GDM1 (cell line): ENCODE results near the gene RASGRP4.

Source experiments
- DNase-seq: peaks from one replicate; lab custom pipeline; 2025; lab: John Stamatoyannopoulos, UW

The RASGRP4 gene

GRCh38 chr19:38389101-38389925, 36.7 kb downstream of the RASGRP4 start:
- no peak for DNase-seq

GRCh38 chr19:38388349-38389100, 37.5 kb downstream of the RASGRP4 start, which contains the start of gene SPRED3:
TSS of gene SPRED3 (plus strand) at chr19:38388697. CDS start at chr19:38390303, 1,606 bp downstream.
- DNase-seq = no peak

GRCh38 chr19:38387550-38388348, 38.3 kb downstream of the RASGRP4 start, which contains the start of gene GGN:
TSS of gene GGN (minus strand) at chr19:38388034. CDS start at chr19:38387261, 773 bp downstream.
- DNase-seq = peak; percentile 76

DNA sequence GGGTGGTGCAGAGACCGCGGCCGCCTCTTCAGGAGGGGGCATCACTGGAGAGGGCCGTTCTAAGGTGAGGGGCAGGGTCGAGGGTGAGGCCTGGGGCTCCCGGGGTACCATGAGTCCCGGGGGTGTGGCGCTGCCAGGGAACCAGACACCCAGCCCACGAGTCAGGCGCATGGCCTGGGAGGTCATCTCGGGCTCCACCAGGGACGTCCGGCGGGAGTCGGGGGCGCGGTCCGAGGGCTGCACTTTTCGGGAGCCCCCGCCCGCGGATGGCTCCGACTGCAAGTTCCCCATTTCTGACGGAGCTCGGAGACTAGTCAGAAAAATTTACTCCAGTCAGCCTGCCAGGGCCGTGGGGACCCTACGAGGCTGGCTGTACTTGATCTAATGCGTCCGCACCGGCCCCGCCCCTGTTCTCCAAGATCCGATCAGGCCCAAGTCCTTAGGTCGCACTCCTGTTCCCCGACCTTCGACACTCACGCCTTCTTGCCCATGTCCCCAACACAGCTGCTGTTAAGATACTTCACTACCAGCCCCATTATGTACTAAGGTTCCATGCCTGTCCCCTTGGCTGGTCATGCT, 39.0 kb downstream of the RASGRP4 start:
- peak; percentile 43 for DNase-seq

- no peak for DNase-seq
Observed at GRCh38 chr19:38386300-38386970, 39.6 kb downstream of the RASGRP4 start.

DNA sequence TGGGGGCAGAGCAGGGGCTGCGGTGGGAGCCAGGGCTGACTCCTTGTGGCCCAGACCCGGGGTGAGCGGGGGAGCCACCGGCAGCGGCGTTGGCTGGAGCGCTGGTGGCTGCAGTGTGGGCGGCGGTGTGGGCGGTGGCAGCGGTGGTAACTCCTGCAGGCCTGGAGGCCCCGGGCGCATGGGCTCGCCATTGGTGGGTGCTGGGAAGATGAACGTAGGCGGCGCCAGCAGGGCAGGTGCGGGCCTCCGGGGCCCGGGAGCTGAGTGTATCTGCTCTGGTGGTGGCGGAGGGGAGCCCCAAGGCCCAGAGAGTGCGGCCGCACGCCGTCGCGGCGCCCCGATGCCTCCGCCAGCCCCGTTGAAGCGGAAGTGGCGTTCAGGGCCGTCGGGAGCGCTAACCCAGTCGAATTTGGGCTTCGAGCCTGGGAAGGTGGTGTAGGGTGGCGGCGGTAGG, 40.2 kb downstream of the RASGRP4 start:
- no peak for DNase-seq

- no peak for DNase-seq
Observed at GRCh38 chr19:38385057-38385803, 40.8 kb downstream of the RASGRP4 start.

- DNase-seq = no peak
Observed at GRCh38 chr19:38384209-38385027, 41.6 kb downstream of the RASGRP4 start.

DNA sequence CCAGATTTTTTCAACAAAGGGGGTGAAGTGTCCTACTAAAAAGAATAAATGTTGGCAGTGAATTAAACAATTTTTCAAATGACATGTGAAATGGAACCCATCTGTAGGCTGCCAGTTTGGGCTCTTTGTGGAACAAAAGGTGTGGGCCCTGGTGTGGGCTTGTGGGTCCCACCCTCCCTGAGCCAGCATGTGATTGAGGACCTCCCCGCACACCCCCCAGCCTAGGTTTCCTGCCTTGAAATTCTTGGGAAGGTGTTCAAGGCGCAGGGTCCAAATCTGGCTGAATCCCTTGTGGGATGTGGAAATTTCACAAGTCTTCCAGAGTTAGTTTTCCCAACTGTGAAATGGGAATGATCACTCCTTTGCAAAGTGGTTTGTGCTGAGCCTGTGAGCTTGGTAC, 42.3 kb downstream of the RASGRP4 start:
- no peak for DNase-seq

- DNase-seq = no peak
Observed at GRCh38 chr19:38383184-38383583, 42.8 kb downstream of the RASGRP4 start.

DNA sequence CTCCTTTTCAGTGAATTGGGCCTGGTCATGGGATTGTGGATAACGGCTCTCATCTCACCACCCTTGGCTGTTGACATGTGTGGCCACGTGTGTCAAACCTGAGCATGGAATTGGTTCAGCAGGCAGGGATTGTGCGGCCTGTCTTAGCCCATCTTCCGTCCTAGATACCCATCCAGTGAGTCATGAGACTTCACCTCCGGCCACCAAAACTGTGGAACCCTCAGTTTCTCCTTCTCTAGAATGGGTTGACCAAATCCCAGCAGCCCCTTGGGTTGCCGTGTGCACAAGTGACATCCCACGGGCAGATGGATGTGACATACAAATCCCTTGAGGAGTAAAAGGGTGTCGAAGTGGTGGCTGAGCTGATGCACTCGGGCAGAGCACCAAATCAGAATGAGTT, 44.9 kb downstream of the RASGRP4 start:
- no peak for DNase-seq

DNA sequence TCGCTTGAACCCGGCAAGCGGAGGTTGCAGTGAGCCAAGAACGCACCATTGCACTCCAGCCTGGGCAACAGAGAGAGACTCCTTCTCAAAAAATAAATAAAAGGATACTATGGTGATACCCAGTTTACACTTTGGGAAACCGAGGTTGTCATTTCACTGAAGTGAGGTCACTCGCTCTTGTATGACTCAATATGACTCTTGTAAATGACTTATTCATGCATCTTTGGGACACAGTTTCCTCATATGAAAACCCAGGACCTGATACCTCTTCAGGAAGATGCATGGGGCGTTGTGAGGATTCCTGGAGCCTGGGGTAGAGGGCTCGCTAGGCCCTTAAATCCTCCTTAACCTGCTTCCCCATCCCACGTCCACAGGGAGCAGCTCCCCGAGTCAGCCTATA, 47.2 kb downstream of the RASGRP4 start:
- DNase-seq = no peak

GRCh38 chr19:38377052-38377451, 49.0 kb downstream of the RASGRP4 start:
- no peak for DNase-seq

DNA sequence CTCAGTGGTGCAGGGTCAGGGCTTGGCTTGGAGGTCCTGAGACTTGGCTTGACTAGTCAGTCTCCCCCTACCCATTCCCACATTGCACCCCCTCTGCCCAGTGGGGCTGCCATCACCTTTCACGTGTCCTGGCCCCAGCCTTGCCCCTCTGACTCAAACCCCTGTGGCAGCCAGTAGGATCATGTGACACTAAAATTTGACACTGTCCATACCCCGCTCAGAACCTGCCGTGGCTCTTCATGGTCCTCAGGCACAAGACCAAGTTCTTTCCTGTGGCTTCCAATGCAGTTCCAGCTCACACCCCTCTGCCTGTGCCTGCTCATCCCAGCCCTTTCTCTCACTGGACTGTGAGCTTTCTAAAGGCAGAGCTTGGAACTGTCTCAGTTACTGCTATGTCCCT, 49.4 kb downstream of the RASGRP4 start:
- DNase-seq = no peak

DNA sequence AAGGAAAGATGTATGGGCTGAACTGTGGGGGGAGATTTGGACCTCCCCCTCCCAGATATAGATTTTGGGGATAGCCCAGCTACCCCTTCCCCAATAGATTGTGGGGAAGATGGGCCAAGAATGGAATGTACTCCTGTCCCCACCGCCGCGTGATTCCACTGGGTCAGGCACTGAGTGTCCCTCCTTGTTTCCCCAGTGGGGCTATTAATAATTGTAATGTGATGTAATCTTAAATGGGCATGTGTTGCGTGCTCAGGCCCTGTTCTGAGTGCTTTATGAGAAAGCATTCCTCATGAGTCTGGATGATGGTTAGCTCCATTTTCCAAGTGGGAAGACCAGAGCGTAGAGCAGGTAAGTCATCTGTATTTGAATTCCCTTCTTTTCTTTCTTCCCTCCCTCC, 50.3 kb downstream of the RASGRP4 start:
- no peak for DNase-seq

DNA sequence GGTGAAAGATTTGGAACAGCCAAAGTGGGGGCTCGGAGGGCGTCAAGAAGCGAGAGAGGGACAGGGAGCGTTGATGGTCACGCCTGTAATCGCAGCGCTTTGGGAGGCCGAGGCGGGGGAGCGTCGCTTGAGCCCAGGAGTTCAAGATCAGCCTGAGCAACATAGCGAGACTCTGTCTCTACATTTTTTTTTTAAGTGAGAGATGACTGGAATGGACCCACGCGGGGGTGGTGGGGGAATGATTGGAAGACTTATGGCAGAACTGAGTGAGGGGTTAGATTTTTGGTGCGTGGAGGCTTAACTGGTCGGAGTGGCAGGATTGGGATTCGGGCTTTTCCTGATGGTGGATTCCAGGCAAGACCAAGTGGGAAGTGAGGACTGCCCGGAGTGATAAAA, 50.9 kb downstream of the RASGRP4 start:
- no peak for DNase-seq

DNA sequence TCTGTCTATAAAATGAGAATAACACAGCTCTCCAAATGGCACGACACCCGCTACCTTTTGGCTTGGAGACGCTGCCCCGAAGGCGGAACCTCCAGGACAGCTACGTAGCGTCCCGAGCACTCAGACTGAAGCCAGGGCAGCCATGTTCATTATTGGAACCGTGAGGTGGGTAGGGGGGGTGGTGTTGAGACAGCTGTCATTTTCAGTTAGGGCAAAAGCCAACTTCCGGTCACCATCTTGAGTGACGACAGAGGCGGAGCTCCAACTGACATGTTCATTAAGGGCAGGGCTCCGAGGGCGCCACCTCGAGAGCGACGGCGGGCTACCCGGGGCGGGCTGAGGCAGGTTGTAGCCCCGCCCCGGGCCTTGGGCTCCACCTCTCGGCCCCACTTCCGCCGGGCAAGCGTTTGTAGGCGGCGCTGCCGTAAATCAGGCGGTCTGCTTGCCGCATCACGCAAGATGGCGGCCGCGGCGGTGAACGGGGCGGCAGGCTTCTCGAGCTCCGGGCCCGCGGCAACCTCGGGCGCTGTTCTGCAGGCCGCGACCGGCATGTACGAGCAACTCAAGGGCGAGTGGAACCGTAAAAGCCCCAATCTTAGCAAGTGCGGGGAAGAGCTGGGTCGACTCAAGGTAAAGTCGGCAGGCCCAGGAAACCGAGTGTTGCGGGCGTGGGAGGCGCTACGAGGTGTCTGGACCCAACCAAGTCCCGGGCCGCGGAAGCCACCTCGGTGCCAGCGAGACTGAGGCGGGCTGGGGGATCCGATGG, 51.5 kb downstream of the RASGRP4 start, which contains the start of gene PSMD8:
Gene PSMD8, plus strand, starts transcription at position 240 of the 766 bp plus-strand sequence. Its CDS starts 31 bp downstream, at position 271.
- DNase-seq = peak; percentile 99

- DNase-seq = no peak
Observed at GRCh38 chr19:38373907-38374331, 52.1 kb downstream of the RASGRP4 start.

DNA sequence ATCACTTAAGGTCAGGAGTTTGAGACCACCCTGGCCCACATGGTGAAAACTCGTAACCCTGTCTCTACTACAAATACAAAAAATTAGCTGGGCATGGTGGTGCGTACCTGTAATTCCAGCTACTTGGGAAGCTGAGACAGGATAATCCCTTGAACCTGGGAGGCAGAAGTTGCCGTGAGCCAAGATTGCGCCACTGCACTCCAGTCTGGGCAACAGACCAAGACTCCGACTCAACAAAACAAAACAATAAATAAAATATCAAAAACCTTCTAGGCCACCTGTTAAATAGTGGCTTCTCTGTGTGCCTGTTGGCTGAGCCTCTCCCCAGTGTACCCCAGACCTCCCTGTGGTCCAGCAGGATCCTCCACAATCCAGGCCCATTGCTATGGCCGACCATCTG, 54.9 kb downstream of the RASGRP4 start:
- no peak for DNase-seq
